ENCODE measurements around the gene RTL10.

RTL10 gene

DNA sequence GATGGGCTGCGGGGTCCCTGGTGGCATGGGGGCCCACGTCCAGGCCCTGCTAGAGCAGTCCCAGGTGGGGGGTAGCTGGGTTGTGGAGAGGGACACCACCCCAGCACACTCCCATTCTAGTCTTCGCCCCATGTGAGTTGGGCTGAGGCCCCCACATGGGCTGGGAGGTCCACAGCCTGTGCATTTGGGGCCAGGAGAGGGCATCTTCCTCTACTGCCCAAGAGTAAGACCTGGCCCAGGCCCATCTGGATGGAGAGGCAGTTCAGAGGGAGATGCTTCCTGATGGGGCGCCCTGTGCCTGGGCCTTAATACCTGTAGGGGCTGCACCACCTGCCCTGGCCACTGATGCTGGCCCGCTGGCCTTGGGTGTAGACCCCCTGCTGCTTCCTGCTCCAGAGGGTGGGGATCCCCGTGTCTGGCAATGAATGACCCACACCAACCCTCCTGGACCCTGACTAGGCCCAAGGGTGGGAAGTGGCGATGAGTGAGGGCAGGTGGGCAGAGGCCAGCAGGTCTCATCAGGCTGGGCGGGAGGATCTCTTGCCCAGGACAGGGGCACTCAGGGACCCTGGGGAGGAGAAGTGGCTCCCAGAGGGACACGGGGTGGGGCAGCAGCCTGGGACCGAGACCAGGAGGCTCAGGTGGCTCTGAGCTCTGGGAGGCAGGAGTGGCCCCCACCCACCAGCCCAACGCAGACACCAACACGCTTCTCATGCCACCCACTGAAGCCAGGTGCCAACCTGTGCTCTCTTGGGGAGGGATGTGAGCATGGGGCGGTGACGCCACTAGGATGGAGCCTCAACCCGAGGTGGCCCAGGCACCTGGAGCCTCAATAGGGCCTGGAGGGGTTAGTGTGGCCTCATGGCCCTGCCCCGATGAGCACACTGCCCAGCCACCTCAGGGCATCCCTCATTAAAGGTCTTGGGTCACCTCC is 17.4 kb upstream of the RTL10 start:
- H3K27ac ChIP-seq (ENCODE audit: low read length), result no peak overlapping the region
- H3K4me3 ChIP-seq (ENCODE audit: low read length), result no peak overlapping the region
- H3K4me1 ChIP-seq (ENCODE audit: control insufficient read depth, low read depth, low read length), result no peaks in the 10 kb centered on the region
- no peaks in the 10 kb centered on the region for H3K9me3 ChIP-seq (ENCODE audit: control insufficient read depth, low read depth, low read length)
- H3K9ac ChIP-seq (ENCODE audit: low read length), result no peak overlapping the region
- no peaks in the 10 kb centered on the region for H3K36me3 ChIP-seq (ENCODE audit: control insufficient read depth, low read depth, low read length)
- no peaks in the 10 kb centered on the region for H3K27me3 ChIP-seq (ENCODE audit: control insufficient read depth, insufficient read depth, low read length)

DNA sequence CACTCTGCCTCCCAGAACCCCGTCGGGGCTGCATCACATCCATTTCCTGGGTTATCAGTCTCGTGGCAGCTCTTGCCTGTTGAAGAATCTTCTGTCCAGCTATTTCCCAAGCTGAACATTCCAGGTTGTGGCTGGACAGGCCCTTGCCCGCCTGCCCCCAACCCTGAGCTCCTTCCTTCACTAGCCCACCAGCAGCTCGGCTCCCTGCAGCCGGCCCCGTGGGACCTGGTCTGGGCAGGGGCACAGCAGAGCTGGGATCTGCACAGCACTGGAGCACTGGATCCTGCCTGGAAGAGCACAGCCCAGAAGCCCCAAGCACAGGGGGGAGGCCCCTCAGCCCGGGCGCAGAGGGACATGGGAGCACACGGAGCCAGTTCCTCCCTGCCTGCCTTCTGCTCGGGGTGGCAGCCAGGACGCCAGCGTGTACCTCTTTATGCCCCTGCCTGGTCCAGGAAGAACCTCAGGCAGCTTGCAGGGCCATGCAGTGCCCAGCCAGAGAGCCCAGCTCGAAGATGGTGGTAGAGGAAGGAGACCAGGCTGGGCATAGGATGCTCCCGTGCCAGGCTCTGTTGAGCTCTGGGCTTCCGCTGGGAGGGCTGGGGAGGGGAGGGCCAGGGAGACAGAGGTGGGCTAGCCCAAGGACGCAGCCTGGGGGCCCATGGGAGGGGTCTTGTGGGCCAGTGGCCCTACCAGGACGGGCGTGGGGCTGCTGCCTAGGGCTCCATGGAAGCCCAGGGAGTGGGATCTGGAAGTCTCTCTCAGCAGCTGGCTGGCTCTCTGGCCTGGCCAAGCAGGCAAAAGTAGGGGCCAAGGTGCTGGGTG is 16.6 kb upstream of the RTL10 start:
- Histone ChIP-seq H3K36me3 (ENCODE audit: control insufficient read depth, low read depth, low read length) (no peaks in the 10 kb centered on the region), H3K9ac (ENCODE audit: low read length) (no peak overlapping the region), H3K27ac (ENCODE audit: low read length) (no peak overlapping the region), H3K4me3 (ENCODE audit: low read length) (no peak overlapping the region), H3K4me1 (ENCODE audit: control insufficient read depth, low read depth, low read length) (no peaks in the 10 kb centered on the region), H3K27me3 (ENCODE audit: control insufficient read depth, insufficient read depth, low read length) (no peaks in the 10 kb centered on the region), H3K9me3 (ENCODE audit: control insufficient read depth, low read depth, low read length) (no peaks in the 10 kb centered on the region)

DNA sequence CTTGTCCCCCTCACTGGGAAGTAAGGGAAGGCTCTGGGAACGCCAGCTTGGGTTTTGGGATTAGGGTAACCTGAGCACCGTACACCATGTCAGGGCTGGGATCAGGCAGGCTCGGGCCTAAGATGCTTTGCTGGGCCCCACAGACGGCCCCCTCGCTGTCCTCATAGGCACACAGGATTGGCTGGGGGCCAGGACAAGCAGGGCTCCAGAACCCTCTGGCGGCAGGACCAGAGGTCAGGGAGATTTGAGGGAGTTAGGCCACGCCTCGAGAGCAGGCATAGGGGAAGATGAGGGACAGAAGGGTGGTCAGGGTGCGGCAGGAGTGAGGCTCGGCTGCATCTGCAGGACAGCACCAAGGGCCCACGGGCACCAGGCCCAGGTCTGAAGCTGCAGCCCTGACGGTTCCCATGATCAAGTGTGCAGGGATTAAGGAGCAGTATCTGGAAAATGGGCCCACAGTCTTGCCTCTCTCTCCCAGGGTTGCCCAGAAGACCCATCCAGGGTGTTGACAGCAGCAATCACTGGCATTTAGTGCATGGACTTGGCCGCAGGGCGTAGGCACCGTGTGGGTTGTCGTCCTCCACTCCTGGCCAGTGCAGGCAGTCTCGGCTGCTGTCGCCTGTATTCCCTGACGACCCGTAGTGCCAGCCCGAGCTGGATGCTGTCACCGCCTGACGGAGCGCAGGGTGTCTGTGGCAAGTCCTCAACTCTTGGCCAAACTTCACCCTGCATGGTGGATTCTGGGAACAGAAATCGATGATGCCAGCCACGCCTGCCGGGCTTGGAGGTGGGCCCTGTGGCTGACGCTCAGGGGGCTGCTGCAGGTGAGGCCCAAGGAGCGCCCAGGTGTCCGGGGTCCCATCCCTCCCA is 15.7 kb upstream of the RTL10 start:
- Histone ChIP-seq H3K27me3 (ENCODE audit: control insufficient read depth, insufficient read depth, low read length) (no peaks in the 10 kb centered on the region), H3K9me3 (ENCODE audit: control insufficient read depth, low read depth, low read length) (no peaks in the 10 kb centered on the region), H3K4me3 (ENCODE audit: low read length) (no peak overlapping the region), H3K27ac (ENCODE audit: low read length) (no peak overlapping the region), H3K9ac (ENCODE audit: low read length) (no peak overlapping the region), H3K36me3 (ENCODE audit: control insufficient read depth, low read depth, low read length) (no peaks in the 10 kb centered on the region), H3K4me1 (ENCODE audit: control insufficient read depth, low read depth, low read length) (no peaks in the 10 kb centered on the region)

DNA sequence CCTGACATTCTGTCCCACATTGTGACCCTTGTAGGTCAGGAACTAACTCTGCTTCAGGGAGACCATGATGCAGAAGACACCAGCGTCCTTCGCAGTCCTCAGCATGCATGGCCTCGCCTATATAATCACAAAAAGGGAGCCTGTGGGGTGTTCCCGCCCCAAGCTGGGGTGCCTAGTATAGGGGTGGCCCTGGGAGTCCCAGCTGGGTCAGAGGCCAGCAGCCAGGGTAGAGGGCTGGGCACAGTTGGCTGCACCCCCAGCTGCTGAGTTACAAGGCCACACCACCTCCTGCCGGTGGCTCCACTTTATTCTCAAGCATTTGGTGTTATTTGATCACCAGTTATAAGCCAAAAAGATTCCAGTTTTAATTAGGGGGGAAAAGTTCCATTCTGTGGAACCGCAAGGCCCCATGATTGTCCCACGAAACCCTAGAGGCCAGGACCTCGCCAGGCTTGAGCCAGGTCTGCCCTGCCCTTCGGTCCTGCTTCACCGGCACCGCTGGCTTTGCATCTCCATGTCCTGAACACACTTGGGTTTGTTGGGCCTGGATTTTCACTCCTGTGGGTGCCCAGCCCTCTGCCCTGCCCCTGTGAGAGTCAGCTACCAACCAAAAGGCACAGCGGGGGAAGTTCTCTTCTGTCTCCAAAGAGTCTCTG is 15.0 kb upstream of the RTL10 start:
- Histone ChIP-seq H3K4me3 (ENCODE audit: low read length) (no peak overlapping the region), H3K9ac (ENCODE audit: low read length) (no peak overlapping the region), H3K9me3 (ENCODE audit: control insufficient read depth, low read depth, low read length) (no peaks in the 10 kb centered on the region), H3K36me3 (ENCODE audit: control insufficient read depth, low read depth, low read length) (no peaks in the 10 kb centered on the region), H3K27me3 (ENCODE audit: control insufficient read depth, insufficient read depth, low read length) (no peaks in the 10 kb centered on the region), H3K27ac (ENCODE audit: low read length) (no peak overlapping the region), H3K4me1 (ENCODE audit: control insufficient read depth, low read depth, low read length) (no peaks in the 10 kb centered on the region)

DNA sequence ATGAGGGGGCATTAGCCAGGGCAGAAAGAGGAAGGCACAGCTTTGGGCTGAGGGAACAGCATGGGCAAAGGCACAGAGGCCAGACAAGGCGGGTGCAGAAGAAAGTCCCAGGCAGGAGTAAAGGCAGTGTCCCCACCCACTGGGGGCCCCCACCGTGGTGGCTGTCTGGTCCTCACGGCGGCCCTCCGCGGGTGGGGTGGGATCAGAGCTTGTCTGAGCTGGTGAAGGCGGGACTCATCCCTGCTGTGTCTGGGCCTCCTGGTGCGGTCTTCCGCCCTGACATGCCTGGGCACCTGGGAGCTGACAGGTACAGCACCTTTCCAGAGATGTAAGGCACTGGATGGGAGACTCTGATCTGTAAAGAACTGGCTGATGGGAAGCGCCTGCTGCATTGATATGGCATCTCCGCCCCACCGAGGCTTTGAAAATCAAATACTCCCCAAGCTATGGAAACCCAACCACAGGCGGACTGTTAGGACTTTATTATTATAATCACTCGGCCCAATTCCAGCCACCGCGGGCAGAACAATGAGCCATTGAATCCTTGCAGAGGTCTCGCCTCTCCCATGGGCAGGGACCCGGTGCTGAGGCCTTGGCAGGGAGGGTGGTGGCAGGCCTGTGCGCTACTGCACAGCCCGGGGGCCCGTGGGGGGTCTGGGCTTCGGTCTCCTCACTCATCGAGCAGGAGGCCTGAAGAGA is 14.2 kb upstream of the RTL10 start:
- H3K4me3 ChIP-seq (ENCODE audit: low read length), result no peak overlapping the region
- H3K27ac ChIP-seq (ENCODE audit: low read length), result no peak overlapping the region
- no peak overlapping the region for H3K9ac ChIP-seq (ENCODE audit: low read length)
- no peaks in the 10 kb centered on the region for H3K4me1 ChIP-seq (ENCODE audit: control insufficient read depth, low read depth, low read length)
- no peaks in the 10 kb centered on the region for H3K36me3 ChIP-seq (ENCODE audit: control insufficient read depth, low read depth, low read length)
- no peaks in the 10 kb centered on the region for H3K27me3 ChIP-seq (ENCODE audit: control insufficient read depth, insufficient read depth, low read length)
- H3K9me3 ChIP-seq (ENCODE audit: control insufficient read depth, low read depth, low read length), result no peaks in the 10 kb centered on the region

DNA sequence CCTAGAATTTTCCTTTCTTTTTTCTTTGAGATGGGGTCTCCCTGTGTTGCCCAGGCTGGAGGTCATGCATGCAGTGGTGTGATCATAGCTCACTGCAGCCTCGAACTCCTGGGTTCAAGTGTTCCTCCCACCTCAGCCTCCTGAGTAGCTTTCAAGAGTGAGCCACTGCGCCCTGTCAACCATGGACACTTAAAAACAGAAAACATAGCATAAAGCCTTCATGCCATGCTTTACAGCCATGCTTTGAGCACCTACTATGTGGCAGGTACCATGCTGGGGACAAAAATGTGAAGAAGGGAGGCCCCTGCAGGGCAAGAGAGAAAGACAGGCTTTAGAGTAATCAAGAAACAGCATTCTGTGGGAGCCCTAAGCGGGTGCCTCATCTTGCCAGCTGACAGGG is 13.7 kb upstream of the RTL10 start:
- no peak overlapping the region for H3K27ac ChIP-seq (ENCODE audit: low read length)

DNA sequence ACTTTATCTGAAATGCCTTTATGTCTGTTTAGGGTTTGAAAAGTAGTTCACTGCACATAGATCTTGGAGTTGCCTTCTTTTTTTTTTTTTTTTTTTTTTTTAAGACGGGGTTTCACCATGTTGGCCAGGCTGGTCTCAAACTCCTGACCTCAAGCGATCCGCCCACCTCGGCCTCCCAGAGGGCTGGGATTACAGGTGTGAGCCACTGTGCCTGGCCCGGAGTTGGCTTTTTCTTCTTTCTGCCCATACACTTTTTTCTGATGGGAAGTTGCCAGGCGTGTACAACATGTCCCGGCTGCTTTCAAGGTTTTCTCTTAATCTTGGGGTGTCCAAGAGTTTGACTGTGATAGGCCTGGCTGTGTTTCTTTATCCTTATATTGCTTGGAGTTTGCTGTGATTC is 12.9 kb upstream of the RTL10 start:
- no peak overlapping the region for H3K9ac ChIP-seq (ENCODE audit: low read length)
- H3K4me3 ChIP-seq (ENCODE audit: low read length), result no peak overlapping the region
- H3K27ac ChIP-seq (ENCODE audit: low read length), result no peak overlapping the region
- H3K4me1 ChIP-seq (ENCODE audit: control insufficient read depth, low read depth, low read length), result no peaks in the 10 kb centered on the region
- no peaks in the 10 kb centered on the region for H3K9me3 ChIP-seq (ENCODE audit: control insufficient read depth, low read depth, low read length)
- H3K27me3 ChIP-seq (ENCODE audit: control insufficient read depth, insufficient read depth, low read length), result no peaks in the 10 kb centered on the region
- no peaks in the 10 kb centered on the region for H3K36me3 ChIP-seq (ENCODE audit: control insufficient read depth, low read depth, low read length)

More for the DNA sequence above, 13.7 kb upstream of the RTL10 start:
- Histone ChIP-seq H3K27me3 (ENCODE audit: control insufficient read depth, insufficient read depth, low read length) (no peaks in the 10 kb centered on the region), H3K4me1 (ENCODE audit: control insufficient read depth, low read depth, low read length) (no peaks in the 10 kb centered on the region), H3K9me3 (ENCODE audit: control insufficient read depth, low read depth, low read length) (no peaks in the 10 kb centered on the region), H3K9ac (ENCODE audit: low read length) (no peak overlapping the region), H3K4me3 (ENCODE audit: low read length) (no peak overlapping the region), H3K36me3 (ENCODE audit: control insufficient read depth, low read depth, low read length) (no peaks in the 10 kb centered on the region)

DNA sequence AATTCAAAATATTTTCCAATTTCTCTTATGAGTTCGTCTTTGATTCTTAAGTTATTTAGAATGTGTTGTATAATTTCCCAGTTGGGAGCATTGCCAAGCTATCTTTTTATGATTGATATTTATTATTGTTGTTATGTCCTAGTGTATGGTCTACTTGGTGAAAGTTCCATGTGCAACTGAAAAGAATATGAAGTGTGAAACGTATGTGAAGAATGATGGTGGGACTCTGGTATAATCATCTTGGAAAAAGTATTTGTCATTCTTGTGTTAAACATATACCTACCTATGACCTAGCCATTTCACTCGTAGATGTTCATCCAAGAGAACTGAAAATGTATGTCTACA is 12.0 kb upstream of the RTL10 start:
- H3K9ac ChIP-seq (ENCODE audit: low read length), result no peak overlapping the region
- no peaks in the 10 kb centered on the region for H3K9me3 ChIP-seq (ENCODE audit: control insufficient read depth, low read depth, low read length)
- no peaks in the 10 kb centered on the region for H3K27me3 ChIP-seq (ENCODE audit: control insufficient read depth, insufficient read depth, low read length)
- no peaks in the 10 kb centered on the region for H3K4me1 ChIP-seq (ENCODE audit: control insufficient read depth, low read depth, low read length)
- no peak overlapping the region for H3K4me3 ChIP-seq (ENCODE audit: low read length)
- no peak overlapping the region for H3K27ac ChIP-seq (ENCODE audit: low read length)
- H3K36me3 ChIP-seq (ENCODE audit: control insufficient read depth, low read depth, low read length), result no peaks in the 10 kb centered on the region

DNA sequence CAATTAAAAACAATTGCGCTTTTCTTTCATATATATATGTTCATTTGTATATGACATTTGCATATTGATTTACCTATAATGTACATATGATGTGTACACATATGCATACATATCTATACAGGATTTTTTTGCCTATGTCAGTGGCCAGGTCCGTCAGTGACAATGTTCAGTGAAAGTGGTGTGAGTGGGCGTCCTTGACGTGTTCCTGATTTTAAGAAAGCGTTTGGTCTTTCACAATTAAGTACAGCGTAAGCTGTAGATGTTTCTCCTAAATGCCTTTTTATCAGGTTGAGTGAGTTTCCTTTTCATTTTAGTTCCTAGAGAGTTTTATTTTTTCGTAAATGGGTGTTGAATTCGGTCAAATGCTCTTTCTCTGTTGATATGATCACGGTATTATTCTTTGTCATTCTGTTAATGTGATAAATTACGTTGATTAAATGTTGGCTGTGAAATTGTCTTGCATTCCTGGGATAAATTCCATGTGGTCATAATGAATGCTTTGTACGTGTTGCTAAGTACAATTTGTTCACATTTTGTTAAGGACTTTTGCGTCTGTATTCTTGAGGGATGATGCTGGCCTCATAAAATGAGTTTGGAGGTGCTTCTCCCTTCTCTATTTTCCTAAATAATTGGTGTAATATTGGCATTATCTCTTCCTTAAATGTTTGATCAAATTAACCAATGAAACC is 10.6 kb upstream of the RTL10 start:
- H3K27me3 ChIP-seq (ENCODE audit: control insufficient read depth, insufficient read depth, low read length), result no peaks in the 10 kb centered on the region
- H3K9ac ChIP-seq (ENCODE audit: low read length), result no peak overlapping the region
- H3K4me1 ChIP-seq (ENCODE audit: control insufficient read depth, low read depth, low read length), result no peaks in the 10 kb centered on the region
- H3K36me3 ChIP-seq (ENCODE audit: control insufficient read depth, low read depth, low read length), result no peaks in the 10 kb centered on the region
- no peaks in the 10 kb centered on the region for H3K9me3 ChIP-seq (ENCODE audit: control insufficient read depth, low read depth, low read length)
- no peak overlapping the region for H3K4me3 ChIP-seq (ENCODE audit: low read length)
- H3K27ac ChIP-seq (ENCODE audit: low read length), result no peak overlapping the region

DNA sequence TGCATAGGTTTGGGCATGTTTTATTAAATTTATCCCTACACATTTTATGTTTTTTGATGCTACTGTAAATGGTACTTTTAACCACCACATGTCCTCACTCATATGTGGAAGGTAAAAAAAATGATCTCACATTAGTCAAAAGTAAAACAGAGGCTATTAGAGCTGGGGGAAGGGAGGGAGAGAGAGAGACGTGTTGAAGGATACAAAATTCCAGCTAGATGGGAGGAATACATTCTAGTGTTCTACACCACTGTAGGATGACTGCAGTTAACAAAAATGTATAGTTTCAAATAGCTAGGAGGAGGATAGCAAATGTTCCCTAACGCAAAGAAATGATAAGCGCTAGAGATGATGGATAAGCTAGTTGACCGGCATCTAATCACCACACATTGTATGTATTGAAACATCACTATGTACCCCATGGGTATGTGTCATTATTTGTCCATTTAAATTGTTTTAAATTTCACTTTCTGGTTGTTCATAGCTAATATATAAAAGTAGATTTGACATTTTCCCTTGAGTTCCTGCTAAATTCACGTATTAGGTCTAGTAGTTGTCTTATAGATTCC is 9.9 kb upstream of the RTL10 start:
- H3K27me3 ChIP-seq (ENCODE audit: control insufficient read depth, insufficient read depth, low read length), result no peaks in the 10 kb centered on the region
- H3K9me3 ChIP-seq (ENCODE audit: control insufficient read depth, low read depth, low read length), result no peaks in the 10 kb centered on the region
- H3K27ac ChIP-seq (ENCODE audit: low read length), result no peak overlapping the region
- no peak overlapping the region for H3K4me3 ChIP-seq (ENCODE audit: low read length)
- no peak overlapping the region for H3K9ac ChIP-seq (ENCODE audit: low read length)
- H3K4me1 ChIP-seq (ENCODE audit: control insufficient read depth, low read depth, low read length), result no peaks in the 10 kb centered on the region
- H3K36me3 ChIP-seq (ENCODE audit: control insufficient read depth, low read depth, low read length), result no peaks in the 10 kb centered on the region
